OCI-LY3 (cell line): ENCODE results near the gene CFAP157.

ENCODE experiments used
- H2AFZ ChIP-seq: fragments of 200-600, 300-600 bp; shearing (Covaris generic); 2 replicates; pipeline ENCODE4 v1.6.0; 2014; ENCODE audit warnings: antibody characterized with exemption, low read depth, low read length
- H3K27ac ChIP-seq: fragments of 200-600, 300-600 bp; sonication (generic); 2 replicates; pipeline ENCODE4 v1.5.1; 2014; ENCODE audit warnings: mild to moderate bottlenecking, low read length, moderate library complexity, mixed read lengths
- H3K27me3 ChIP-seq: fragments of 200-600, 300-600 bp; sonication (generic); 2 replicates; pipeline ENCODE4 v1.6.1; 2014; ENCODE audit warnings: low read depth, low read length, mixed read lengths
- H3K36me3 ChIP-seq: fragments of 200-600, 300-600 bp; sonication (generic); replicated peaks from 2 replicates; pipeline ENCODE3; 2014; ENCODE audit warnings: low read depth, low read length, mixed read lengths
- H3K4me1 ChIP-seq: fragments of 300-600, 200-600 bp; sonication (generic); 2 replicates; pipeline ENCODE4 v1.6.1; 2014; ENCODE audit warnings: low read length, mixed read lengths
- H3K4me2 ChIP-seq: fragments of 200-600, 300-600 bp; sonication (generic); 2 replicates; pipeline ENCODE4 v1.6.1; 2014; ENCODE audit warnings: low read length, mixed read lengths
- H3K4me3 ChIP-seq: fragments of 300-600, 200-600 bp; sonication (generic); 2 replicates; pipeline ENCODE4 v1.5.1; 2014; ENCODE audit warnings: antibody characterized with exemption, mild to moderate bottlenecking, low read length, moderate library complexity
- H3K79me2 ChIP-seq: fragments of 300-600, 200-600 bp; shearing (Covaris generic); 2 replicates; pipeline ENCODE4 v1.6.1; 2014; ENCODE audit warnings: mild to moderate bottlenecking, low read length, mixed read lengths
- H3K9ac ChIP-seq: fragments of 300-600, 200-600 bp; shearing (Covaris generic); 2 replicates; pipeline ENCODE4 v1.6.0; 2014; ENCODE audit warnings: mild to moderate bottlenecking, low read length, moderate library complexity
- H3K9me3 ChIP-seq: fragments of 200-600, 300-600 bp; shearing (Covaris generic); 2 replicates; pipeline ENCODE4 v1.6.1; 2014; ENCODE audit warnings: low read length, mixed read lengths; ENCODE audit not compliant: insufficient read depth
- H4K20me1 ChIP-seq: fragments of 200-600, 300-600 bp; sonication (generic); 2 replicates; pipeline ENCODE4 v1.6.1; 2016; ENCODE audit warnings: low read length, mixed read lengths; ENCODE audit not compliant: insufficient read depth
- EZH2phosphoT487 ChIP-seq: fragments of 200-600 bp; shearing (Covaris generic); IDR thresholded peaks from 2 replicates; pipeline ENCODE4 v1.6.1; 2018; ENCODE audit warnings: antibody characterized with exemption, mixed run types, low read depth
- TF ChIP-seq, protein P1 (sequence below): fragments of 200-600, 300-600 bp; sonication (generic); IDR thresholded peaks from 2 replicates; pipeline ENCODE4 v1.5.1; 2014; ENCODE audit warnings: antibody characterized with exemption, low read length, low read depth

Gene CFAP157

DNA sequence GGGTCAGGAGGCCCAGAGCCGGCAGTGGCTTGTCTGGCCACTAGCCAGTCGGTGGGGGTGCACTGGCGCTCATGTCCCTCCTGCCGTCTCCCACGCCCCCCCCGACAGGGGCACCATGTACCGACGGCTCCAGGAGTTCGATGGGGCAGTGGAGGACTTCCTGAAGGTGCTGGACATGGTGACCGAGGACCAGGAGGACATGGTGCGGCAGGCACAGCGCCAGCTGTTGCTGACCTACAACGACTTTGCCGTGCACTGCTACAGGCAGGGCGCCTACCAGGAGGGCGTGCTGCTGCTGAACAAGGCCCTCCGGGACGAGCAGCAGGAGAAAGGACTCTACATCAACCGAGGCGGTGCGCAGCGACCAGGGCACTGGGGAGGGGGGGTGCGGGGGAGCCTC is 17.2 kb downstream of the CFAP157 start:
- Histone ChIP-seq H2AFZ (no peak overlapping the region), H3K27me3 (peaks cover 4% of the 10 kb centered on the region), H3K27ac (no peak overlapping the region), H3K4me1 (no peaks in the 10 kb centered on the region), H3K9me3 (no peaks in the 10 kb centered on the region), H3K4me2 (no peak overlapping the region), H3K79me2 (no peaks in the 10 kb centered on the region), H3K4me3 (no peak overlapping the region), H3K36me3 (no peaks in the 10 kb centered on the region), H3K9ac (no peak overlapping the region), H4K20me1 (no peaks in the 10 kb centered on the region)
- TF ChIP-seq, protein P1, sequence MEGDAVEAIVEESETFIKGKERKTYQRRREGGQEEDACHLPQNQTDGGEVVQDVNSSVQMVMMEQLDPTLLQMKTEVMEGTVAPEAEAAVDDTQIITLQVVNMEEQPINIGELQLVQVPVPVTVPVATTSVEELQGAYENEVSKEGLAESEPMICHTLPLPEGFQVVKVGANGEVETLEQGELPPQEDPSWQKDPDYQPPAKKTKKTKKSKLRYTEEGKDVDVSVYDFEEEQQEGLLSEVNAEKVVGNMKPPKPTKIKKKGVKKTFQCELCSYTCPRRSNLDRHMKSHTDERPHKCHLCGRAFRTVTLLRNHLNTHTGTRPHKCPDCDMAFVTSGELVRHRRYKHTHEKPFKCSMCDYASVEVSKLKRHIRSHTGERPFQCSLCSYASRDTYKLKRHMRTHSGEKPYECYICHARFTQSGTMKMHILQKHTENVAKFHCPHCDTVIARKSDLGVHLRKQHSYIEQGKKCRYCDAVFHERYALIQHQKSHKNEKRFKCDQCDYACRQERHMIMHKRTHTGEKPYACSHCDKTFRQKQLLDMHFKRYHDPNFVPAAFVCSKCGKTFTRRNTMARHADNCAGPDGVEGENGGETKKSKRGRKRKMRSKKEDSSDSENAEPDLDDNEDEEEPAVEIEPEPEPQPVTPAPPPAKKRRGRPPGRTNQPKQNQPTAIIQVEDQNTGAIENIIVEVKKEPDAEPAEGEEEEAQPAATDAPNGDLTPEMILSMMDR: no peak
- no peak for TF ChIP-seq EZH2phosphoT487

- Histone ChIP-seq H4K20me1 (no peaks in the 10 kb centered on the region), H2AFZ (no peak overlapping the region), H3K27me3 (peaks cover 4% of the 10 kb centered on the region), H3K4me1 (no peaks in the 10 kb centered on the region), H3K9ac (no peak overlapping the region), H3K4me2 (no peak overlapping the region), H3K4me3 (no peak overlapping the region), H3K9me3 (no peaks in the 10 kb centered on the region), H3K36me3 (no peaks in the 10 kb centered on the region), H3K27ac (no peak overlapping the region), H3K79me2 (no peaks in the 10 kb centered on the region)
- TF ChIP-seq EZH2phosphoT487: no peak
- TF ChIP-seq, protein P1: no peak
Measured at GRCh38 chr9:127726871-127727270, 20.1 kb downstream of the CFAP157 start.

- H4K20me1 ChIP-seq: no peaks in the 10 kb centered on the region
- no peak overlapping the region for H3K27ac ChIP-seq
- no peak overlapping the region for H2AFZ ChIP-seq
- H3K4me2 ChIP-seq: no peak overlapping the region
- H3K79me2 ChIP-seq: no peaks in the 10 kb centered on the region
- H3K27me3 ChIP-seq: no peaks in the 10 kb centered on the region
- TF ChIP-seq, protein P1: no peak
- TF ChIP-seq EZH2phosphoT487: no peak
- peaks cover 1% of the 10 kb centered on the region; the same call in 1 of the 2 replicates for H3K4me1 ChIP-seq
- no peak overlapping the region for H3K4me3 ChIP-seq
- H3K36me3 ChIP-seq: no peaks in the 10 kb centered on the region
- H3K9me3 ChIP-seq: no peaks in the 10 kb centered on the region
- H3K9ac ChIP-seq: no peak overlapping the region
Measured at GRCh38 chr9:127728808-127729207, 22.0 kb downstream of the CFAP157 start.

DNA sequence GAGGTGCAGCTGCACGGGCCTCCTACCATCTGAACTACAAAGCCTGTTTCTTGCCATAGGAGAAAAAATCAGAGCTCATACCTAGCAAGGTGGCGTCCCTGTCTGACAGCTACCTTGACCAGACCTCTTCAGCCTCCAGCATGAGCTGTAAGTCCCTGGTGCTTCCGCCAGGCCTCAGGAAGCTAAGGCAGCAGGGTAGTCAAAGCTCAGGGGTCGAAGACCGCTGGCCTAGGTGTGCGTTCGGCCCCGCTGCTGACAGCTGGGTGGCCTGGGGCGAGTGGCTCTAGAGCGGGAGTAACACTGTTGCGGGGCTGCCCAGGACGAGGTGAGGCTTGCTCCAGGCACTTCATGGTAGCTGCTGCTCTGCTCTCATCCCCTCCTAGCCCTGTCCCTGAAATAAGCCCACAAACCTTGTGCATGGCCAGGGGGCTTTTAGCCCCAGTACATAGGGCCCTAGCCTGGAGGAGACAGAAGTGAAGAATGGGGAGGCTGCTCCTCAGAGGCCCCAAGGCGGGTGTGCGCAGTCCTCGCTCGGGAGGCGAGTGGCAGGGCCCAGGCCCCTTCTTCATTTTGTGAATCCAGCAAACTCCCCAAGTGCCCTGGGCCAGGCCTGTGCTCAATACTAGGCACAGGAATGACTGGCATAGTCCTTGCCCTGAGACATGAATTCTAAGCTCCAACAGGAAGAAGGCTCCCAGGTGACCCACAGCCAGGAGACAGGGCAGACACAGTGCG is 22.9 kb downstream of the CFAP157 start:
- Histone ChIP-seq H3K27me3 (no peaks in the 10 kb centered on the region), H3K27ac (no peak overlapping the region), H3K4me3 (no peak overlapping the region), H2AFZ (no peak overlapping the region), H3K4me1 (peaks cover 9% of the 10 kb centered on the region), H3K79me2 (no peaks in the 10 kb centered on the region), H3K9me3 (no peaks in the 10 kb centered on the region), H3K36me3 (no peaks in the 10 kb centered on the region), H3K9ac (no peak overlapping the region), H4K20me1 (no peaks in the 10 kb centered on the region), H3K4me2 (no peak overlapping the region)
- TF ChIP-seq EZH2phosphoT487: no peak
- TF ChIP-seq, protein P1: no peak
